ENCODE results near the gene ATG16L2. TPM values are rescaled to one million over a fixed set of nuclear protein-coding genes. Genes with fewer than 3 reads are reported as not detected.

Gene ATG16L2
- total and polyA plus RNA-seq, 2 donors (not counting 3 experiments of a cell fraction or from before 2014, with no cell fraction given) = 26.5 to 30.5 TPM

- TF ChIP-seq POLR2A (IDR thresholded peaks at IDR 0.05; ENCODE audit: low read depth, low read length) = no peak
- Histone ChIP-seq H2AFZ (ENCODE audit: low read depth, low read length) (no peak overlapping the region), H3K27me3 (ENCODE audit: control insufficient read depth in 2 of 2, insufficient read depth in 2 of 2, low read length in 2 of 2) (no peaks in the 10 kb centered on the region), H3K9ac (replicated peaks; ENCODE audit: extremely low read depth, insufficient read depth, low read length) (no peak overlapping the region), H3K36me3 (ENCODE audit: control insufficient read depth in 2 of 2, extremely low read depth in 1 of 2, insufficient read depth in 2 of 2, low read length in 2 of 2) (no peaks in the 10 kb centered on the region), H3K27ac (ENCODE audit: insufficient read depth, low read depth, low read length) (no peak overlapping the region), H4K20me1 (replicated peaks; ENCODE audit: control insufficient read depth, extremely low read depth, insufficient read depth, low read length) (no peaks in the 10 kb centered on the region), H3K9me3 (replicated peaks; ENCODE audit: control insufficient read depth, insufficient read depth, low read length) (no peaks in the 10 kb centered on the region), H3K9me1 (replicated peaks; ENCODE audit: control insufficient read depth, extremely low read depth, insufficient read depth, low read length) (no peaks in the 10 kb centered on the region), H3K4me1 (ENCODE audit: control insufficient read depth, extremely low read depth, insufficient read depth, low read length) (no peaks in the 10 kb centered on the region), H3K4me3 (replicated peaks in 1 of 3; ENCODE audit: insufficient read depth in 1 of 3, low read depth in 1 of 3, low read length in 3 of 3) (no peak overlapping the region), H3K4me2 (ENCODE audit: insufficient read depth, low read length) (no peak overlapping the region), H3K79me2 (ENCODE audit: control insufficient read depth, insufficient read depth, low read length) (no peaks in the 10 kb centered on the region)
- intact Hi-C loops (cut with micrococcal nuclease) = loop anchor here (10.0 kb wide), 1 partner anchor 547 kb away; the partner anchor contains the start of gene RELT
- no peak for FAIRE-seq
- no TSS peak for BruUV-seq (replicated peaks)
- DNase-seq (ENCODE audit: low read depth, low spot score) = no peak
- POLR2A ChIA-PET = interaction anchor here (0.8 kb wide), 1 partner anchor 350 kb away, joined by 3 read pairs; no protein-coding TSS in a partner anchor
- dilution Hi-C loops (cut with MboI; ENCODE audit: extremely low pct_ligation_motif_present, low sequenced_read_pairs) = no loop called here
- CTCF ChIA-PET = interaction anchor here (0.7 to 7.9 kb wide), 14 partner anchors 13 to 467 kb away, joined by 3 to 196 read pairs (median 4); partner anchors contain the start of gene STARD10
Measured at GRCh38 chr11:72828081-72828567, 13.9 kb downstream of the ATG16L2 start.

GRCh38 chr11:72828692-72829101 is 14.5 kb downstream of the ATG16L2 start:
- H3K9me1 ChIP-seq (replicated peaks; ENCODE audit: control insufficient read depth, extremely low read depth, insufficient read depth, low read length) = no peaks in the 10 kb centered on the region
- ChIA-PET CTCF (interaction anchor here (0.8 to 7.9 kb wide), 6 partner anchors 104 to 461 kb away, joined by 3 to 196 read pairs (median 4); no protein-coding TSS in a partner anchor), POLR2A (no interaction called here)
- no peaks in the 10 kb centered on the region for H3K36me3 ChIP-seq (ENCODE audit: control insufficient read depth in 2 of 2, extremely low read depth in 1 of 2, insufficient read depth in 2 of 2, low read length in 2 of 2)
- H3K79me2 ChIP-seq (ENCODE audit: control insufficient read depth, insufficient read depth, low read length) = no peaks in the 10 kb centered on the region
- no peak overlapping the region for H3K4me2 ChIP-seq (ENCODE audit: insufficient read depth, low read length)
- H3K4me3 ChIP-seq (replicated peaks in 1 of 3; ENCODE audit: insufficient read depth in 1 of 3, low read depth in 1 of 3, low read length in 3 of 3) = no peak overlapping the region
- H3K4me1 ChIP-seq (ENCODE audit: control insufficient read depth, extremely low read depth, insufficient read depth, low read length) = no peaks in the 10 kb centered on the region
- intact Hi-C loops (cut with micrococcal nuclease) = loop anchor here (10.0 kb wide), 1 partner anchor 546 kb away; the partner anchor contains the start of gene RELT
- TF ChIP-seq MAX (IDR thresholded peaks at IDR 0.05; ENCODE audit: insufficient read depth, insufficient read length) (no peak), JUN (IDR thresholded peaks at IDR 0.05; ENCODE audit: borderline replicate concordance, insufficient read depth, insufficient read length, low read depth) (no peak), FOS (IDR thresholded peaks at IDR 0.05; ENCODE audit: borderline replicate concordance, insufficient read depth, low read length) (no peak), EZH2 (IDR thresholded peaks at IDR 0.05; ENCODE audit: borderline replicate concordance, low read depth, low read length, severe bottlenecking) (no peak), MYC (IDR thresholded peaks at IDR 0.05; ENCODE audit: low read depth, low read length) (no peak), POLR2AphosphoS5 (IDR thresholded peaks at IDR 0.05; ENCODE audit: insufficient read depth, low read depth, low read length) (no peak), CTCF (IDR thresholded peaks at IDR 0.05; ENCODE audit: extremely low read depth in 1 of 2, insufficient read depth in 1 of 2, low read depth in 1 of 2, low read length in 2 of 2) (no peak), GATA2 (IDR thresholded peaks at IDR 0.05; ENCODE audit: insufficient read depth, insufficient read length, low read depth, low read length) (no peak)
- no peak overlapping the region for H2AFZ ChIP-seq (ENCODE audit: low read depth, low read length)
- dilution Hi-C loops (cut with MboI; ENCODE audit: extremely low pct_ligation_motif_present, low sequenced_read_pairs) = no loop called here
- no peak overlapping the region for H3K9ac ChIP-seq (replicated peaks; ENCODE audit: extremely low read depth, insufficient read depth, low read length)
- no peaks in the 10 kb centered on the region for H3K27me3 ChIP-seq (ENCODE audit: control insufficient read depth in 2 of 2, insufficient read depth in 2 of 2, low read length in 2 of 2)
- BruUV-seq (replicated peaks) = no TSS peak
- DNase-seq (ENCODE audit: low read depth, low spot score) = no peak
- H3K9me3 ChIP-seq (replicated peaks; ENCODE audit: control insufficient read depth, insufficient read depth, low read length) = no peaks in the 10 kb centered on the region
- FAIRE-seq = no peak
- no peak overlapping the region for H3K27ac ChIP-seq (ENCODE audit: insufficient read depth, low read depth, low read length)
- no peaks in the 10 kb centered on the region for H4K20me1 ChIP-seq (replicated peaks; ENCODE audit: control insufficient read depth, extremely low read depth, insufficient read depth, low read length)

Data from endothelial cell of umbilical vein (primary cell).